HG02763 (cell line): Measurements from ENCODE around the gene SPTLC1.

Experiments
- ATAC-seq: cut with Tn5 transposase; IDR thresholded peaks from one replicate; pipeline ENCODE4 v1.9.1; 2021; ENCODE audit warnings: mild to moderate bottlenecking, moderate library complexity; ENCODE audit not compliant: unreplicated experiment

SPTLC1 gene

GRCh38 chr9:91992461-91993041, 122.7 kb downstream of the SPTLC1 start:
- ATAC-seq = no peak

- ATAC-seq = no peak
Observed at GRCh38 chr9:91991721-91992341, 123.4 kb downstream of the SPTLC1 start.

GRCh38 chr9:91986248-91986647, 129.0 kb downstream of the SPTLC1 start:
- no peak for ATAC-seq

- ATAC-seq = no peak
Observed at GRCh38 chr9:91985692-91986091, 129.5 kb downstream of the SPTLC1 start.
